ENCODE data around the gene CAVIN3. TPM values are rescaled to one million over a fixed set of nuclear protein-coding genes. Genes with fewer than 3 reads are reported as not detected.
A peak's percentile ranks its signal among the peaks of the same experiment; 100 is the strongest.

Gene CAVIN3, protein sequence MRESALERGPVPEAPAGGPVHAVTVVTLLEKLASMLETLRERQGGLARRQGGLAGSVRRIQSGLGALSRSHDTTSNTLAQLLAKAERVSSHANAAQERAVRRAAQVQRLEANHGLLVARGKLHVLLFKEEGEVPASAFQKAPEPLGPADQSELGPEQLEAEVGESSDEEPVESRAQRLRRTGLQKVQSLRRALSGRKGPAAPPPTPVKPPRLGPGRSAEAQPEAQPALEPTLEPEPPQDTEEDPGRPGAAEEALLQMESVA
- total RNA-seq, result 23.8 TPM

DNA sequence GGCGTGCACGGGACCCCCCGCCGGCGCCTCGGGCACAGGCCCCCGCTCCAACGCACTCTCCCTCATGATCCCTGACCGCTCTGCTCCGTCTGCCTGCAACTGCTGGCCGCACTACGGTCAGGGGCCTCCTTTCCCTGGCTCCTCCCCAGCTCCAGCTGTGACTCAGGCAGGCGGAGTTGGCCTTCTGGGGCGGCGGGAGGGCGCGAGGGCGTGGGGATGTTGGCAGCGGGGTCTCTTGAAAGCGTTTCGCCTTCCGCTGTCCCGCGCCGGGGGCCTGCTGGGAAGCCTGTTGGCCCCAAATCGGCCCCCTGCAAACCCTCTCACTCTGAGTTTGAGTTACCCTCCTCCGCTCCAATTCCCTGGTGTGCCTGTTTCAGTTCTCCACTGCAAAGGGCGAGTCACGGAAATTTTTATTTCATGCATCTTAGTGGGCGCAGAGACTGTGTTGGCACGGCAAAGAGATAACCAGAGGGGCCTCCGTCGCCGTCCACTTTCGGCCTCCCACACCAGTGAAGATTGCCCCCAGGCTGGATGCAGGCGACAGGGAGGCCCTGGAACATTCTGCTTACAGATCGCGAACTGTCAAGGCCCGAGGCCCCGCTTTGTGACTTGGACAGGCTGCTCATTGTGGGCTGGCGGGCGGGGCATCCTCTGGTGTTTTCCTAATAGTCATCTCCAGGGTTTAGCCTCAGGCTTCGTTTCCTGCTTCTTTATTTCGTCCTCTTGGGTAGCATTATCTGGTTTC is at the start of gene CAVIN3:
Gene CAVIN3 (minus strand): TSS at position 91 of the 745 bp plus-strand sequence. CDS start 25 bp downstream, at position 66.
- peak; percentile 83 for DNase-seq

DNA sequence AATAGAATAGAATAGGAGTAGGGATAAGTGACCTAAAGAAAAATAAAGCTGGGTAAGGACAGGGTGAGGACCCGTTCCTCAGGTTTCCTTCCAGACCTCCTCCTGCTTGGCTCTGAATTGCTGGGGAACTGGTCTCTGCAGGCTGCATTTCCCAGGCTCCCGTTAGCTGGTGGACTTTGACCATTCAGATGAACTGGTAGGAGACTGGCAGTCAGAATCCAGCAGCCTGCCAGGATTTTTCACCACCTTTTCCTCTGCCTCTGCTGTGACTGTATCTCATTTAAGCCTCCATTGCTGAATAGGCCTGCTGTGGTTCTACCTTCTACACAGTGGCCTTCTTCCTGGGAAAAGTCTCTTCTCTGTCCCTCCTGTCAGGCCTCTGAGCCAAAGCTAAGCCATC is 45.4 kb upstream of the CAVIN3 start:
- no peak for DNase-seq

DNA sequence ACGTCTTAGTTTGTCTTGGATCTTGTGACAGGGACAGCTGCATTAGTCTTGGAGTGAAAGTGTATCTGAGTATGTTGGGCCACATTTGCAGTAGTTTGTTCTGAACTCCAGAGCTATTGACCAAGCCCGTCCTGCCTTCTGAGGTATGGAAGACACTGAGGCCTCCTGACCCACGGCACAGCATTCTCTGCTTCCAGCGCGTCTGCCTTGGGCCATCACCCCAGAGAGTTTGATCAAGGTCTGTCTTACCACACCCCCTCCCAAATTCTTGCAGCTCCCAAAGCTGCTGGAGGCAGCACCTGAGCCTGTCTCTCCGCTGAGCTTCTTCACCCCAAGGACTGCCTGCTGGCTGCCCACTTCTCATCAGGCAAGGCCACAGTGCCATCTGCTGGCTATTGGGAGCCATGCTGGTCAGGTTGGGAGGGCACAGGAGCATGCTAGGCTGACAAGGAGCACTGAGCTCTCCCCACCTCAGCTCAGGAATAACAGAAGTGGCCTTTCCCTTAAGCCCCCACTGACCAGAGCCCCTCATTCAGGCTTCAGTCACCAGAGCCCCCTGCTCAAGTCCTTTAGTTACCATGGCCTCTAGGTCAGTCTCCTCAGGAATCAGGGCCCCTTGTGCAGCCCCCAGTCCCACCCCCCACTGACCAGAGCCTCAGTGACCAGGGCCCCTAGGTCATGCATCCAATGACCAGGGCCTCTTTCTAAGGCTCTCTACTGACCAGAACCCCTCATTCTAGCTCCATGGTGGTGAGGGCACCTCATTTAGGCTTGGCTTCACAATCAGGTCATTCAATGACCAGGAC is 42.8 kb upstream of the CAVIN3 start:
- DNase-seq, result peak; percentile 29

DNA sequence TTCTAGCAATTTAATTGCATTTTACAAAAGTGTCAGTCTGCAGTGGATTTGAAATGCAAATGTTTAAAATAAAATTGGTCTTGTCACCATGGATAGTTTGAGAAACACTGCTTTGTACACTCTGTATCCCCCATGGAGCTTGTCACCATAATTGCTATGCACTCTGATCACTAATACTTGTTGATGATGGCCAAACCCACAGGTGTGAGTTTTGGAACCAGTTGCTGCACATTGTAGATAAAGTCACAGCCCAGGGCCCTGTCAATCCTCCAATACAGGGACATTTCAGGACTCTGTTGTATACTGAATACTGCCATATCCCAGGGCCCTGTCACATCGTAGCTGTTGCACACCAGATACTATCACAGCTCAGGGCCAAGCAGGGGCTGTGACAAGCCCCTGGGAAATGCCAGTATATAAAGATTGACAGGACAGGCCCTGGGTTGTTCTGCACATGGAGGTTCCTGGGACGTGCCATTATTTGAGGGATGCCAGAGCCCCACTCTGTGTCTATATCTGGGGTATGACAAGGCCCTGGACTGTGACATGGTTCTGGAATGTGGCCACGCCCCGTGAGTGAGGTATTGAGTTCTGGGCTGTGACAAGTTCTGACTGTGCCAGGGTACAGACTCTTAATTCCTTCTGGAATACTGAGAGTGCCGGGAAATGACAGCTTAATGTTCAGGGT is 42.0 kb upstream of the CAVIN3 start:
- no peak for DNase-seq

DNA sequence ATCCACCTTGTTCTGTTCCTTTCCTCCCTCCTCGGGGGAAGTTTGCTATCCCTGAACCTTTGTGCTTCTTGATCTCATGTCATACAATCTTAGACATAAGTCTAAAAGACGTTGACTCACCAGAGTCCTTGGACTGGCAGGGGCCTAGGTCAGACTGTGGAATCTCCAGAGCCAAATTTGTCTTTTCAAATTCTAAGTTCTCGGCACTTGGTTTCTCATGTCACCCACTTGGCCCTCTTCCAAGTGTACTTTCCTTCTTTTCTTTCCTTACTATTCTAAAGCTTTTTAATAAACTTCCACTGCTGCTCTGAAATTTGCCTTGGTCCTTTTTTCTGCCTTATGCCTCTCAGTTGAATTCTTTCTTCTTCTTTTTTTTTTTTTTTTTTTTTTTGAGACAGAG is 39.9 kb upstream of the CAVIN3 start:
- DNase-seq, result no peak

DNA sequence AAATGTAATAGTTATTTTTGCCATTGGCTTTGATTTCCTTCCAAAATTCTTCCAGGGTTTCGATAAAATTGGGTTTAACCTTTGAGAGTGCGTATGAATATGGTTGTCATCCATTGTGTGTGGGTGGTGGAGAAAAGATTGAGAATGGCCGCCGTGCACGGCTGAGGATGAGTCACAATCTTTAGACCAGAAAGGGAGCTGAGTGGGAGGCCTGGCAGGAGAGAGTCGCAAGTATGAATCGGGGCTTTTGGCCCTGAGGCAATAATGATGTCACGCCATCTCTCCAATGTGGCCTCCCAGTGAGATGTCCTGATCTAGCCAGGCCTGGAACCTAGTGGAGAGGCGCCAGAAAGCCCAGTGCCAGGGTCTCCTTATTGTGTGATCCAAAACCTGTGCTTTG is 36.9 kb upstream of the CAVIN3 start:
- no peak for DNase-seq

DNA sequence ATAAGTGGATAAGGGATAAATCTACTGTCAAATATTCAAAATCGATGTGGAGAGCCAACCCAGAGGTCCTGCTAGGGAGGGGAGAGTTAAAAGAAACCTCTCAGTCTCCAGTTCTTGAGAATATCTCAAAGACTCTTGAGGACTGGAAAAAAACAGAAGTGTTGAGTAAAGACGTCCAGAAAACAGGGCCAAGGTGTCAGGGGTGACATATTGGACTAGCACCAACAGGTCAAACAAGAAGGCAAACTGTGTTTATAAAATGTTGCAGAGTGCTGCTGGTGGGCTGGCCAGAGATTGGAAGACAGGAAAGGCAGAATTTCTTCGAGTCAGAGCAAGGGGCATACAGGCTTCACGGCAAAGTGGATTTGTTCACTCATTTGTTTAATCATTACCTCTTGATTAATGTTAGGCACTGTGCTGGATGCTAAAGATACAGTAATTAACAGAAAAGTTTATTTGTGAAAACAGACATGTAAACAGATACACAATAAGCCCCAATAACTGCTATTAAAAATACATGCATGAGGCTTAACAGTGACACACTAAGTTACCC is 36.3 kb upstream of the CAVIN3 start:
- no peak for DNase-seq

DNA sequence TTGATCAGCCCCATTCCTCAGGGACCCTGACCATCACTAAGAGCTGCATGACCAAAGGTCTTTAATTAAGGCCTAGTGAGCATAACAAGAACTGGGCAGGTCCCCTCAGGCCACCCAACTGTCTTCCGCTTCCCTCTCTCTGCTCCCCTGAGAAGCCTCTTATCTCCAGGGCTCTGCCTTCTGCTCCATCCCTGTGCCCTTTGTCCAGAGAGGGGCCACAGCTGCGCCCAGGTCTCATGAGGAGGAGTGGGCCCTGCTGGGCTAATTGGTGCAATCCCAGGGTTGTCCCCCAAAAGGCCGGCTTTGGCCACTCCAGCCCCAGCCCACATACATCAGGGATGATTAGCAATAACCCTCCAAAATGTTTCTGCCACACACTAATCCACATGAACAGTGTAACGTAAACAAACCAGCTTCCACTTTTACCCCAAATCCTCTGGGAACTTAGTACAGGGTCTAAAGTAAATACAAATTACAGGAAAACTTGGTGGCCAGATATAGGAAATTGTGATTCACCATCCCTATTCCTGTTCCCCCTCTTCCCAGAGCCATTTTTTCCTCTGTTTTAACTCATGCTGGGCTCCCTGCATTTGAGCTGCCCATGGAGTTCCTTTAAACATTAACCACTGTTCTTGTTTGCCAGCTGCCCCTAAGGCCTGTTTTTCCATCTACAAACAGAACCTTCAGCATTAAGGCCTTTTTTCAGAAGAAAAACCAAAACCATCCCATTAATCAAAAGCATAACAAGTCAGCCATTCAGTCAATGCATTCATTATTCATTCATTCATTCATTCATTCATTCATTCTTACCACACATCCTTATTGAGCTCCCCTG is 34.6 kb upstream of the CAVIN3 start:
- no peak for DNase-seq

DNA sequence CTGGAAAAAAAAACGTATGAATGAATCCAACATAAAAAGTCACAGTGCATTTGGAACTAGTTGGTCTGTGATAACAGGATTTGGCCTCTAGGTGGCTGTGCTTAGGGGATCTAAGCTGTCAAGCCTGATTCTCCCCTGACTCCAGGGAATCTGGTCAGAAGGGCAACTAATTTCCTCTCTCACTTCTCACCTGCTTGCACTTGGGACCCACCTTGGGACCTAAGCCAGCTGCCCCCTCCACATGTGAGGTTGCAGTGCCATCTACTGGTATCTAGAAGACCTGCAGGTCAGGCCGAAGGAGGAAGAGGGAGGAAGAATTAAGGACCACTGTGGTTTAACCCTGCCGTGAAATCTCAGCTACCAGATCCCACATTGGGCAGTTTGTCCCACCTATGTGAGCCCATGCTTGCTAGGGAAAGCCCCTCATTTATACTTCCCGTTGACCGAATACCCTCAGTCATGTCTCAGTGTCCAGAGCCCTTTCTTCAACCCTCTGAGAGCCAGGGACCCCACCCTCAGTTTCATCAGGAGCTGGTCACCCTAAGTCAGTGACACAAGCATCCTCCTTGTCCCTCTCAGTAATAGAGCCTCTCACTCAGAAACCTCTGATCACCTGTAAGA is 33.2 kb upstream of the CAVIN3 start:
- peak; percentile 8 for DNase-seq

DNA sequence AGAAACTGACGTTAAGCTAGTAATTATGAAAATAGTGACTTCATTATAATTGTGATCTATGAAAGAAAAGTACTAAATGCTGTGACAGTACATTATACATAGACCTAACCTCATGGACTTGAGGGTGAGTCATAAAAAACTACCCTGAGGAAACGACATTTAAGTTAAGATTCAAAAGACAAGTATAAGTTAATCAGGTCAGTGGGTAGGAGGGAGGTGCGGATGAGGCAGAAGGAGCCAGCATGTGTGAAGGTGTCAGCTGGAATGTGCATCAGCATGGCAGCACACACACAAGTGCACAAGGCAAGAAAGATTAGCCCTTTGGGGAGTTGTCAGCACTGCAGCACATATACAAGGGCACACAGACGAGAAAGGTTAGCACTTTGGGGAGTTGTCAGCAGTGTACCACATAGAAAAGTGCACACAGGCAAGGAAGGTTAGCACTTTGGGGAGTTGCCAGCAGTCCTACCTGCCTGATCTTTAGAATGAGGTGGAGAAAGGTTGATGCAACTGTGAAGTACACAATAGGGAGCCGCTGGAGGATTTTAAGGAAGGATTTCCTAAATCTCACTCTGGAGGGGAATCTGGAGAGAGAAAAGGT is 31.6 kb upstream of the CAVIN3 start:
- DNase-seq, result no peak

DNA sequence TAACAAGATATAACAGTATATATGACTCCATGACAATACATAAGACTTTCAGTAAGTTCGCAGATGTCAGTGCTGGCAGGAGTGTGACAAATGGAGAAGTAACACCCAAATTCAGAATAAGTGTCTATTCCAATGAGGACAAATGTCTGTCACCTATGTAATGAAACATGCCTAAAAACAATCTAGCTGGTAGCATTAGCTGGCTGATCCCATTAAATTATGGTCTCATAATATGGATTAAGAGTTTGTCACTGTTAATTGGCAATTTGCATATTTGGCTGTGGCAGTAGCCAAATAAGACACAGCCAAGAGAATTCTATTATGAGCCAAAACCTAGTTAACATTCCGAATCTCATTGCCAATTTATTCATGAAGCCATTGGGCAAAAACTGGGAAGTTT is 30.2 kb upstream of the CAVIN3 start:
- DNase-seq, result no peak

DNA sequence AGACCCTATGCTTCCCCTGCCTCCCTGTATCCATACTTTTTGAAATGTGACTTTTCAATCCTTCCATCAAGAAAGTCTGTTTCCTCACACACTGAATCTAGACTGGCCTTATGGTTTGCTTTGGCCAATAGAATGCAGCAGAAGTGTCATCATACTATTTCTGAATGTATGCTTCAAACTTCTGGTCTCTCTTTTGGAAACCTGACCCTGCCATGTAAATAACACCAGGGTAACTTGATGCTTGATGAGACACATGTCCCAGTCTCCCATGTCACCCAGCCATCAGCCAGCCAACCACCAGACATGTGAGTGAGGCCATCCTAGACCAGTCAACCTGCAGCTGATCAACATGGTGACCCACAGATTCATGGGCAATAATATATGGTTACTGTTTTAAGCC is 29.7 kb upstream of the CAVIN3 start:
- DNase-seq, result no peak

DNA sequence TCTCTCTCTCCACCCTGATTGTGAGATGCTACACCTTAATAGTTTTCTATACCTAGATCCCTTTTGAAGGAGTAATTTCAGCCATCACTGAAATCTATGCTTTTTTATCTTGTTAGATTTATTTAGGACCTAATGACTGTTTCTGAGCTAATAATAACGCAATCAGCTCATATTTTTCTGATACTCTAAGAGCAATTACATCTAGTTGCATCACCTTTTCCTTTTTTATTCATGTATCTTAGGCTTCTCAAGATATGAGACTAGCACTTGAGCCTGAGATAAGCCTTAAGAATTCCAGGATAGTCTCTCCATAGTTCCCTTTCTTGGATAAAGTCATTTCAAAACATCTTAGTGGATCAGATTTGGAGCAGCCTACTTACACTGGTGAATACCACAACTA is 25.1 kb upstream of the CAVIN3 start:
- no peak for DNase-seq

DNA sequence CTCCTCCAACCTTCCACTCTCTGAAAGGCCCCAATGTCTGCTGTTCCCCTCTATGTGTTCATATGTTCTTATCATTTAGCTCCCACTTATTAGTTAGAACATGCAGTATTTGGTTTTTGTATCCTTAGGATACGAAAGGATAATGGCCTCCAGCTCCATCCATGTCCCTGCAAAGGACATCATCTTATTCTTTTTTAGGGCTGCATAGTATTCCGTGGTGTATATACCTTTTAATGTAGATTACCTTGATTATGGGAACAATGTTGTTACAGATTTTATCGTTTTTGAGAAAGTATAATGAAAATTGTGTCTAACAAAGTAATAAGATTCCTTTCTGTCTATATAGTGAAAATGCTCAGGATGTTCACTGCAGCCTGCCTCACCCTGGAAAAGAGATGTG is 16.0 kb upstream of the CAVIN3 start:
- DNase-seq, result no peak

DNA sequence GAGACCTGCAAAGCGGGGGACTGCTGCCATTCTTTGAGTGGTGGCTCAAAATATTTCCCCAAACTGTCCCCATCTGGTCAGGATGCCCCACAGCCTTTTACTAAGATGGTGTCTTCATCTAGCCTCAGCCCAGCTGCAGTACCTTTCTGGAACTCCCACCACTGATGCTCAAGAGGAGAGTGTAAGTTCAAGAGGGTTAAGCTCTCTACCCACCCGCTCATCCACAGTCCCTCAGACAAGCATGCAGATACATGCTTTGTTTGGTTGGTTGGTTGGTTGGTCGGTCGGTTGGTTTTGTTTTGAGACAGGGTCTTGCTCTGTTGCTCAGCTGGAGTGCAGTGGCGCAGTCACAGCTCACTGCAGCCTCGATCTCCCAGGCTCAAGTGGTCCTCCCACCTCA is 14.5 kb upstream of the CAVIN3 start:
- DNase-seq, result no peak

DNA sequence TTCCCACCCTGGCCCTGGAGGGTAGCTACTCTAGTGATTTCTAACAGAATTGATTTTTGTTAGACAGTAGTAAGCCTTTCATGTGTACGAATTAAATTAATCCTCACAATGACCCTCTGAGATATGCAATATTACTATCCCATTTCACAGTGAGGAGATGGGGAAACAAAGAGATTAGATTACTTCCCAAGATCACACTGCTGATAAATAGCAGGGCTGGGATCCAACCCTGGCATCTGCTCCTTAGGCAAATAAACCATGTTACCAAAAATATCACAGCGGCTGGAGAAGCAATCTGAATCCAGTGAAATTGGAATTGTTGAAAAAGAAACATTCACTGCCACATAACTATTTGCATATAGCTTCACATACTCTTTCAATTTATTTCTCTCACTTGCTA is 12.8 kb upstream of the CAVIN3 start:
- no peak for DNase-seq

DNA sequence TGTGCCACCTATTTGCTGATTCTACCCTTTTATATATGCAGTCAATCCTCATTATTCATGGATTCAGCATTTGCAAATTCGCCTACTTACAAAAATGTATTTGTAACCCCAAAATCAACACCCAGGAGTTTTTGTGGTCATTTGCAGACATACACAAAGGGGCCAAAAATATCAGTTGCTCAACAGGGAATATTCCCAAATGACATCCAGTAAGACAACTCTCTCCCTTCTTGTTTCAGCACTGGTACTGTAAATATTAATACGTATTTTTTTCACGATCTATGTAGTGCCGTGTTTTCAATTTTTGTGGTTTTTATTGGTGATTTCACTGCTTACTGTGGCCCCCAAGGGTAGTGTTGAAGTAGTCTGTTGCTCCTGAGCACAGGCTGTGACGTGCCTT is 11.8 kb upstream of the CAVIN3 start:
- DNase-seq, result no peak

DNA sequence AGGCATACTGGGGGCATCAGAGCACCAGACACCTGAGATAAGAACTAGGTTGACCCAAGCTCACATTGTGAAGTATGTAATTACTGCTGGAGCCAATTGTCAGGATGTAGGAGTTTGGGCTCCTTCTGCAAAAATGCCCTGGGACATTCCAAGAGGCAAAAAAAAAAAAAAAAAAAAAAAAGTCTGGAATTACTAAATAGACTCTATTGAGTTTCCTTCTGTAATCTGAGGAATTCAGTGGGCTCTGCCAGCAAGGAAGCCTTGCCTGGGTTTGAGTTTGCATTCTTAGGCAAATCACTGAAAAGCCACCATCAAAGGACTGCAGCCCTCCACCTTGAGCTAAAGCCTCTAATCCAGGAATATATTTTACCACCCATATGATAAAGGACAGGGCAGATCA is 8.0 kb upstream of the CAVIN3 start:
- DNase-seq, result no peak

DNA sequence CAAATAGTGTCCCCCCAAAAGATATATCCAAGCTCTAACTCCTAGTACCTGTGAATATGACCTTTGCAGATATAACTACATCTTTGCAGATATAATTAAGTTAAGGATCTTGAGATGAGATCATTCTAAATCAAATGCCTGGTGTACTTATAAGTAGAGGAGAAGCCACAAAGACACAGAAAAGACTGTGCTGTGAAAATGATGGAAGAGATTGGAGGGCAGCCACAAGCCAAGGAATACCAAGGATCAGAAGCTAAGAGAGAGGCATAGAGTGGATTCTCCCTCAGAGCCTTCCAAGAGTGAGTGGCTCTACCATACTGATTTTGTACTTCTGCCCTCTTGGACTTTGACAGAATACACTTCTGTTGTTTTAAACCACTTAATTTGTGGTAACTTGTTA is 7.5 kb upstream of the CAVIN3 start:
- no peak for DNase-seq

DNA sequence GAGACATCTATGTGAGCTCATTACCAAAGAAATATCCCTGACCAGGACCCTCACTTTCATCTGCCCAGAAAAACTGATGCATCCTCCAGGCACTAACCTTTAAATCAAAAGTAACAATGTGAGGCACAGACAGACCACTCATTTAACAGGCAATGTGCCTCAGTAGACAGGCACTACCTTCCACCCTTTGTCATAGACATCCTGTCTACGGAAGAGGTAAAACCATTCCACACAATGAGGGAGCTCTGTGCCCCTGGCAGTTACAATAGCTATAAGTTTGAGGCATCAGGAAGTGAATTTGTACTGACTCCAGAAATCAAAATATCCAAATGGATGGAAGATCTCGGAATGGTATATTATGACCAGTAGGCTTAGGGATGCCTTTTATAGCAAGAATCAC is 6.7 kb upstream of the CAVIN3 start:
- no peak for DNase-seq

DNA sequence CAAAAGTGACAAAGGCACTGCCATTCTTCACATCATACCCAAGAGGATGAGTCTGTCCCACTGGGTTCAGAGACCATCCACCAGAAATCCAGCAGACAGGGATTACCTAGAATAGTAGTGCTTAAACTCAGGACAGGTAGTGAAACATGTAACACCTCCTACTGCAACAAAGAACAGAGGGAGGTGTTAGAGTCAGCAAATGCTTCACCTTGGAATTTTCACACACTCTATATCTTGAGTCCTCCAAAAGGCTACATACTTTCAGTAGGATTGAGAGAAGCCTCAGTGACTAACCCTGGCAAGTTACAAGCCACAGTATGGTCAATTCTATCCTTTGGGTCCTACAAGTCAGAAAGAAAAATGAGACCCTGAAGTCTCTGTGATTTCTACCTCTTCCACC is 6.0 kb upstream of the CAVIN3 start:
- DNase-seq, result no peak

Data from skin of body (tissue), 2 donors.